HEK293 (cell line): ENCODE data around the gene SHROOM3.

Experiments
- CTCF ChIP-seq: fragments of 450-650 bp; formaldehyde crosslinking; IDR thresholded peaks from 2 replicates; pipeline ENCODE4 v1.5.1; 2016; ENCODE audit warnings: missing biosample characterization, missing genetic modification characterization
- MZF1 ChIP-seq: fragments of 450-650 bp; formaldehyde crosslinking; IDR thresholded peaks from 2 replicates; pipeline ENCODE4 v1.5.1; 2017; ENCODE audit warnings: missing biosample characterization, missing genetic modification characterization, borderline replicate concordance
- ZBTB26 ChIP-seq: fragments of 450-650 bp; formaldehyde crosslinking; optimal IDR thresholded peaks from 2 replicates; pipeline ENCODE3; 2016; ENCODE audit warnings: missing biosample characterization, mild to moderate bottlenecking, missing genetic modification characterization
- ZNF362 ChIP-seq: fragments of 450-650 bp; formaldehyde crosslinking; IDR thresholded peaks from 2 replicates; pipeline ENCODE4 v1.5.1; 2016; ENCODE audit warnings: missing biosample characterization, missing genetic modification characterization

DNA sequence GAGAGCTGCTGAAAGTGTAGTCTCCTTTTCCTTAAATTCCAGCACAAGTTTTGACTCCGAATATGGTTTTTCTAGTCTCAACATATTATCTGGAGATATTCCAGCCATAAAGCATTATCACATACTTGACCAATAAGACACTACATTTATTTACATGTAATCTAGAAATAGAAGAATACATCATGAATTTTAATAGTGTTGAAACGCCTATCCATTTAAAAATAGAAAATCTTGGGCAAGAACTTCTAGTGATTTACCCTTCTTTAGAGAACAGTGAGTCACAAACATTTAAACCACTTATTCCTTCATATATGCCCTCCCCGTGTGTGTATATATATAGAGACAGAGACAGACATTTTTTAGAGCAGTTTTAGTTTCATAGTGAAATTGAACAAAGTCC, 301.4 kb downstream of the SHROOM3 start:
- TF ChIP-seq CTCF (tag by site-specific recombination) (no peak), ZBTB26 (tag by site-specific recombination) (no peak), MZF1 (tag by site-specific recombination) (no peak), ZNF362 (tag by site-specific recombination) (no peak)
